Subcutaneous abdominal adipose tissue (tissue), 5 donors: Measurements from ENCODE around the gene LRP1B.
"Not testable (repeated sequence)": the region's sequence is repeated elsewhere in the genome, so short reads cannot be mapped to it uniquely, and the experiment has no call there.

Source experiments
- H3K27ac ChIP-seq: one replicate; pipeline ENCODE4 v1.7.0; 2013; ENCODE audit warnings: low read depth, mild to moderate bottlenecking, inconsistent platforms, low read length, moderate library complexity
- H3K27me3 ChIP-seq, 5 donors: one replicate each; pipeline ENCODE4 v1.7.0; 2013; ENCODE audit warnings: low read length in 5 of 5, inconsistent platforms in 1 of 5; ENCODE audit not compliant: control insufficient read depth in 5 of 5, insufficient read depth in 4 of 5
- H3K36me3 ChIP-seq, 5 donors: one replicate each; pipeline ENCODE4 v1.7.0; 2013; ENCODE audit warnings: low read length in 5 of 5; ENCODE audit not compliant: control insufficient read depth in 5 of 5, insufficient read depth in 5 of 5
- H3K4me1 ChIP-seq, 5 donors: one replicate each; pipeline ENCODE4 v1.7.0; 2013; ENCODE audit warnings: low read length in 5 of 5, mild to moderate bottlenecking in 3 of 5, moderate library complexity in 1 of 5; ENCODE audit not compliant: control insufficient read depth in 5 of 5, insufficient read depth in 5 of 5
- H3K4me3 ChIP-seq, 5 donors: one replicate each; pipeline ENCODE4 v1.7.0; 2013; ENCODE audit warnings: low read length in 5 of 5, low read depth in 1 of 5
- H3K9ac ChIP-seq, 5 donors: one replicate each; pipeline ENCODE4 v1.7.0; 2013; ENCODE audit warnings: low read length in 5 of 5, mild to moderate bottlenecking in 4 of 5, moderate library complexity in 3 of 5
- H3K9me3 ChIP-seq, 5 donors: one replicate each; pipeline ENCODE4 v1.7.0; 2013; ENCODE audit warnings: low read length in 5 of 5; ENCODE audit not compliant: control insufficient read depth in 5 of 5
- donor health status: healthy.
- donor health status: healthy.
- donor health status: healthy.
- donor health status: healthy.
- donor health status: healthy.

Gene LRP1B

GRCh38 chr2:141186413-141187074, 944.3 kb downstream of the LRP1B start:
- Histone ChIP-seq H3K27ac (no peak overlapping the region), H3K4me1 (no peaks in the 10 kb centered on the region), H3K27me3 (no peaks in the 10 kb centered on the region), H3K36me3 (no peaks in the 10 kb centered on the region), H3K9me3 (no peaks in the 10 kb centered on the region), H3K4me3 (no peak overlapping the region), H3K9ac (no peak overlapping the region)

GRCh38 chr2:141182246-141182645, 948.6 kb downstream of the LRP1B start:
- Histone ChIP-seq H3K9me3 (no peaks in the 10 kb centered on the region), H3K4me3 (no peak overlapping the region), H3K4me1 (no peaks in the 10 kb centered on the region), H3K27ac (no peak overlapping the region), H3K36me3 (no peaks in the 10 kb centered on the region), H3K27me3 (no peaks in the 10 kb centered on the region), H3K9ac (no peak overlapping the region)

GRCh38 chr2:141169117-141169516, 961.7 kb downstream of the LRP1B start:
- not testable (repeated sequence) for H3K27me3 ChIP-seq, H3K36me3 ChIP-seq, H3K27ac ChIP-seq, H3K9me3 ChIP-seq, H3K4me1 ChIP-seq, H3K9ac ChIP-seq, H3K4me3 ChIP-seq

GRCh38 chr2:141162314-141162713, 968.5 kb downstream of the LRP1B start:
- Histone ChIP-seq H3K27ac (no peak overlapping the region), H3K36me3 (no peaks in the 10 kb centered on the region), H3K4me3 (no peak overlapping the region), H3K9me3 (no peaks in the 10 kb centered on the region), H3K9ac (no peak overlapping the region), H3K4me1 (no peaks in the 10 kb centered on the region), H3K27me3 (no peaks in the 10 kb centered on the region)

GRCh38 chr2:141151611-141152286, 979.1 kb downstream of the LRP1B start:
- Histone ChIP-seq H3K27ac (no peak overlapping the region), H3K9ac (no peak overlapping the region), H3K27me3 (no peaks in the 10 kb centered on the region), H3K36me3 (no peaks in the 10 kb centered on the region), H3K9me3 (no peaks in the 10 kb centered on the region), H3K4me3 (no peak overlapping the region), H3K4me1 (no peaks in the 10 kb centered on the region)

GRCh38 chr2:141142025-141142424, 988.8 kb downstream of the LRP1B start:
- no peak overlapping the region for H3K9ac ChIP-seq
- H3K27me3 ChIP-seq: no peaks in the 10 kb centered on the region
- no peaks in the 10 kb centered on the region for H3K36me3 ChIP-seq
- no peaks in the 10 kb centered on the region for H3K4me1 ChIP-seq
- H3K9me3 ChIP-seq: peaks cover 0 to 3% (median 0%) of the 10 kb centered on the region in 5 donors
- no peak overlapping the region for H3K4me3 ChIP-seq
- H3K27ac ChIP-seq: no peak overlapping the region

GRCh38 chr2:141137122-141137693, 993.6 kb downstream of the LRP1B start:
- Histone ChIP-seq H3K36me3 (no peaks in the 10 kb centered on the region), H3K27ac (no peak overlapping the region), H3K4me1 (no peaks in the 10 kb centered on the region), H3K9ac (no peak overlapping the region), H3K9me3 (peaks cover 0 to 3% (median 0%) of the 10 kb centered on the region in 5 donors), H3K4me3 (no peak overlapping the region), H3K27me3 (no peaks in the 10 kb centered on the region)

GRCh38 chr2:141133883-141134282, 996.9 kb downstream of the LRP1B start:
- no peak overlapping the region for H3K4me3 ChIP-seq
- no peaks in the 10 kb centered on the region for H3K27me3 ChIP-seq
- H3K9me3 ChIP-seq: no peaks in the 10 kb centered on the region
- no peaks in the 10 kb centered on the region for H3K36me3 ChIP-seq
- H3K4me1 ChIP-seq: no peaks in the 10 kb centered on the region
- H3K9ac ChIP-seq: no peak overlapping the region
- no peak overlapping the region for H3K27ac ChIP-seq

GRCh38 chr2:141125432-141125831, 1005.4 kb downstream of the LRP1B start:
- H3K9me3 ChIP-seq: no peaks in the 10 kb centered on the region
- no peak overlapping the region for H3K27ac ChIP-seq
- no peak overlapping the region for H3K9ac ChIP-seq
- H3K36me3 ChIP-seq: no peaks in the 10 kb centered on the region
- H3K27me3 ChIP-seq: no peaks in the 10 kb centered on the region
- H3K4me3 ChIP-seq: no peak overlapping the region
- H3K4me1 ChIP-seq: no peaks in the 10 kb centered on the region

GRCh38 chr2:141118836-141119235, 1012.0 kb downstream of the LRP1B start:
- Histone ChIP-seq H3K9me3 (no peaks in the 10 kb centered on the region), H3K27ac (no peak overlapping the region), H3K4me3 (no peak overlapping the region), H3K27me3 (no peaks in the 10 kb centered on the region), H3K4me1 (no peaks in the 10 kb centered on the region), H3K36me3 (no peaks in the 10 kb centered on the region), H3K9ac (no peak overlapping the region)
